Omental fat pad (tissue), 4 donors: ENCODE data around the gene SOX9. TPM values are rescaled to one million over a fixed set of nuclear protein-coding genes. Genes with fewer than 3 reads are reported as not detected.

ENCODE experiments used
- ATAC-seq: fragments of 150-250 bp; one replicate; pipeline ENCODE4 v1.9.1; 2016; ENCODE audit warnings: mild to moderate bottlenecking, moderate library complexity; ENCODE audit not compliant: low FRiP score
- DNase-seq: peaks from one replicate; pipeline ENCODE4 v3.0.0-alpha.2; 2019; ENCODE audit warnings: low spot score
- total RNA-seq, 4 donors: library from RNA; depleted of rRNA; stranded (reverse); fragments of >200 nt; gene quantifications; one replicate each; pipeline ENCODE4 v1.1.0, GENCODE V29; 2016
- TF ChIP-seq, protein P1 (sequence below), 3 donors: fragments of 450-650 bp; IDR thresholded peaks; one replicate each; pipeline ENCODE4 v1.5.1; 2016 to 2017; ENCODE audit warnings: antibody characterized with exemption in 3 of 3, mild to moderate bottlenecking in 3 of 3, moderate library complexity in 2 of 3

The SOX9 gene
- total RNA-seq, 4 donors from 2014 or later = 0.50 to 7.9 (median 1.8) TPM

DNA sequence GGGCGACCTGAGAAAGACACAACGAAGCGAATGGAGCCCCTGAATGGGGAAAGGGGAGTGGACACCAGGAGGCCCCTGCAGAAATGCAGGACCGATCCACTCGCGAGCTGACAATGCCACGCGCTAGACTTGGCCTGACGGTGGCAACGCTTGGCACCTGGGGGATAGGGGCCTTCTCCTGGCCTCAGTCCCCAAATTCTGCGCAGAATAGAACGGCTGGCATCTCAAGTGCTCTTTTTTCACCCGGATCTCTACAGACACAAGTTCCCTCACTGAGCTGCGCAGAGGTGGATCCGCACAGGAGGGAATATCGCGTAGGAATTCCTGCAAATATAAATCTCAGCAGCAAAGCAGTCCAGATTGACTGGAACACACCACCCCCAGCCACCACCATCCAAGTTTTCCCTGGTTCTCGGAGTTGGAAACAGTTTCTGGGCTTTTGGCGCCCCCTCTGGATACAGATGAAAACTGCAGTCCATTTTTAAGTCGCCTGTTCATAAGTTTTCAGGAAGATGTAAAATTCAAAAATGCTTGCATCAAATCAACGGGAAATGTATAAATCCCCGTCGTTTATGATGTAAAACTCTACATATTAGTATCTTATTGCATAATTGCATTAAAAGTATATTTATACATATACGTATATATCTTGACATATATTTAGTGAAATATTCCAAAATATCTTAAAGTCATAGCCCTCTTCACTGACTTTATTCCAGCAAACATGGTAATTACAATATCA is 2.3 kb upstream of the SOX9 start:
- ATAC-seq = no peak
- TF ChIP-seq, protein P1, sequence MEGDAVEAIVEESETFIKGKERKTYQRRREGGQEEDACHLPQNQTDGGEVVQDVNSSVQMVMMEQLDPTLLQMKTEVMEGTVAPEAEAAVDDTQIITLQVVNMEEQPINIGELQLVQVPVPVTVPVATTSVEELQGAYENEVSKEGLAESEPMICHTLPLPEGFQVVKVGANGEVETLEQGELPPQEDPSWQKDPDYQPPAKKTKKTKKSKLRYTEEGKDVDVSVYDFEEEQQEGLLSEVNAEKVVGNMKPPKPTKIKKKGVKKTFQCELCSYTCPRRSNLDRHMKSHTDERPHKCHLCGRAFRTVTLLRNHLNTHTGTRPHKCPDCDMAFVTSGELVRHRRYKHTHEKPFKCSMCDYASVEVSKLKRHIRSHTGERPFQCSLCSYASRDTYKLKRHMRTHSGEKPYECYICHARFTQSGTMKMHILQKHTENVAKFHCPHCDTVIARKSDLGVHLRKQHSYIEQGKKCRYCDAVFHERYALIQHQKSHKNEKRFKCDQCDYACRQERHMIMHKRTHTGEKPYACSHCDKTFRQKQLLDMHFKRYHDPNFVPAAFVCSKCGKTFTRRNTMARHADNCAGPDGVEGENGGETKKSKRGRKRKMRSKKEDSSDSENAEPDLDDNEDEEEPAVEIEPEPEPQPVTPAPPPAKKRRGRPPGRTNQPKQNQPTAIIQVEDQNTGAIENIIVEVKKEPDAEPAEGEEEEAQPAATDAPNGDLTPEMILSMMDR (IDR thresholded peaks at IDR 0.05) = peak in 1 of 3 donors; percentile 27
- DNase-seq = no peak

DNA sequence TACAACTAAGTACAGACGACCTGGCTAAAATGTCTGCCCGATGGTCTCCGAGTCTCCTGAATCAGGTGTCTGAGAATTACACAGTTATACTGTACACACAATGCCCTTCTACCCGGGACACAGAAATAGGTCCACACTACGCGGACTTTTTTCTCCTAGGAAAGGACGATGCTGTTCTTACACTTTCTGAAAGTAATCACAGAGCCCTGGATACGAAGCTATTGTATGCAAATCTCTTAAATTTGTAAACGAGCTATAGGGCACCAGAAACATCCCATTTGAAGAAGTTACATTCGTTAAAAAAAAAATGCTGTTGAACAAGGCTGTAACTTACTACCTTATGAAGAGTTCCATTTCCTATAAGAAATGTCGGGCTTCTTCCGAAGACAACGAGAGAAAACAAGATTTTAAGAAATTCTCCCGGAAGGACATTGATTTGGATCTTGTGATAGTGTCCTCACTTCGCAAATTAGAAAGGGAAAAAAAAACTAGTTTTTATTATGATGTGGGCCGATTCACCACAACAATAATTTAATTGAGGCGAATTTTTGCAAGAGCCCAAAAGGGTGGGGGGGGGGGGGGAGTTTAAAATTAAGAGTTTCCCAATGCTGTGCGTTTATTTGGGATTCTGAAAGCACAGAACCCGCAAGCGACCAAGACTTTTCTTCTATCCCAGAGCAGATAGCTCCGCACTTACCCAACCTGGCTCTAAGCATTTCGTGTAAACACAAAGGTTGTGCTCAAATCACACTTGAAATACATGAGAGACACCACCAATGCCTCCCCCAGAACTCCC is 1.5 kb upstream of the SOX9 start:
- DNase-seq (no peak), ATAC-seq (no peak)
- TF ChIP-seq, protein P1 (IDR thresholded peaks at IDR 0.05) = no peak

DNA sequence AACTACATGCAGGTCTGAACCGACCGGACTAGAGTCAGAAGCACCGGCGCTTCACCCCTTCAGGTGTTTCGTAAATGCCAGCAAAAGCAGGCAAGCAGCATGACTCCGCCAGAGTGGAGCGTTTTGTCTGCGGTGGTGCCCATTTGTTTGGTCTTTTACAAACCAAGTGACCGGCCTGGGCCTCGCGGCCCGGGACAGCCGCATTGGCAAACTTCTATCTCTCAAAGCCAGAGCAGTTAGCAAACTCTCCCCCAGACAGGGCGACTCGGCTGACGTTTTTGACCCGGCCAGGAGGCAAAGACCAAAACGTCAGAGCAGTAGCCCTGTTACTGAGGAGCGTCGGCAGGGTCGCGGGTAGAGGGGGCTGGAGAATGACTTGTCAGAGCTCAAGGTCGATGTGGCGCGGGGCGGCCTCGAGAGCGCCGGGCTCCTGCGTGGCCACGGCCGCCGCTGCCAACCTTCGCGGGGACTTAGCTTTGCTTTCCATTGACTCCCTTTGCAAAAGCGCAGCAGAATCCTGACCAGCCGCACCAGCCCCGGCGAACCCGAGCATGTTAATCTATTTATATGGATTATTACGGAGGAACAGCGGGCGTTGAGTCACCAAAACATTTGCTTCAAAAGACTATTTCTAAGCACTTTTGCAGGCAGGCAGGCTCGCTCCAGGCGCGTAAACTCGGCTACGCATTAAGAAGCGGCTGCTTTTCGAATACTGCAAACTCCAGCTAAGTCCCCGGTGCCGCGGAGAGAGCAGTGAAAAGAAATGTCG is 763 bp upstream of the SOX9 start:
- no peak for DNase-seq
- no peak for ATAC-seq
- TF ChIP-seq, protein P1 (IDR thresholded peaks at IDR 0.05) = no peak

DNA sequence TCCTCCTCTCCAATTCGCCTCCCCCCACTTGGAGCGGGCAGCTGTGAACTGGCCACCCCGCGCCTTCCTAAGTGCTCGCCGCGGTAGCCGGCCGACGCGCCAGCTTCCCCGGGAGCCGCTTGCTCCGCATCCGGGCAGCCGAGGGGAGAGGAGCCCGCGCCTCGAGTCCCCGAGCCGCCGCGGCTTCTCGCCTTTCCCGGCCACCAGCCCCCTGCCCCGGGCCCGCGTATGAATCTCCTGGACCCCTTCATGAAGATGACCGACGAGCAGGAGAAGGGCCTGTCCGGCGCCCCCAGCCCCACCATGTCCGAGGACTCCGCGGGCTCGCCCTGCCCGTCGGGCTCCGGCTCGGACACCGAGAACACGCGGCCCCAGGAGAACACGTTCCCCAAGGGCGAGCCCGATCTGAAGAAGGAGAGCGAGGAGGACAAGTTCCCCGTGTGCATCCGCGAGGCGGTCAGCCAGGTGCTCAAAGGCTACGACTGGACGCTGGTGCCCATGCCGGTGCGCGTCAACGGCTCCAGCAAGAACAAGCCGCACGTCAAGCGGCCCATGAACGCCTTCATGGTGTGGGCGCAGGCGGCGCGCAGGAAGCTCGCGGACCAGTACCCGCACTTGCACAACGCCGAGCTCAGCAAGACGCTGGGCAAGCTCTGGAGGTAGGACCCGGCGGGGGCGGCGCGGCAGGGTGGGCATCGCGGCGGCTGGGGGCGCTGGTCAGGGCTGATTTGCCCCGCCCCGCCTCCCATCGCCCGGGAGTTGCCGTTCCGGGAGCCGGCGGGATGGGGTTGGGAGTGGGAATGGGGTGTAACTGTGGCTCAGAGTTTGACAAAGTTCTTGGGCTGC is 567 bp downstream of the SOX9 start:
- DNase-seq = no peak
- TF ChIP-seq, protein P1 (IDR thresholded peaks at IDR 0.05) = no peak
- ATAC-seq = peak; percentile 39

DNA sequence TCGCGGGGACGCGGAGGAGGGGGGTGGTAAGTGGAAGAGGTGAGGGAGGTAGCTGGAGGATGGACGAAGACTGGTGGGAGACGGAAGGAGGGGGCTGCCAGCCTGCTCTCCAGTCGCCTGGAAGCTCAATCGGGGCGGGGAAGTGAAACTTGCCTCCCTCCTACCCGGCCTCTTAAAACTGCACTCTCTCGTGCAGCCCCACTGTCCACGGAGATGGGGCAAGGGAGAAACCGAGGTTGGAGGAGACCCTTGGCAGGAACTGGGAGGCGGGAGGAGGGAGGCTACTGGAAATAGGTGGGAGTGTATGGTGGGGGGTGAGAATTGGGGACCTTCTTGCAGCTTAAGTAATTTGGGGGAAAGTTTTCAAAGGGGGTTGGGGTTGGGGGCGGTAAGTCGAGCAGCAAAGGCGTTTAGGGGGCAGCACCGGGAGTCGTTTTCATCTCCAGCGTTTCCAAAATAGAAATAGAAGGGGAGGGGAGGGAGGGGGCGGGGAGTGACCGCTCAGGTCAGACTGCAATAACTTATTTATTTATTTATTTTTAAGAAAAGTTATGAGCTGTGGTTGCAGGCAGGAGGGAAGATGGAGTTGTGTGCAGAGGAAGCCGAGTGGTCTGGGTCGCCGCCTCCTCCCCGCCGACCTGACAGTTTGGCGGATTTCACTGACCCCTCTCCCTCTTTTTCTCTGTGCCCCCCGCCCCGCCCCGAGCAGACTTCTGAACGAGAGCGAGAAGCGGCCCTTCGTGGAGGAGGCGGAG is 1.4 kb downstream of the SOX9 start:
- ATAC-seq (no peak), DNase-seq (no peak)
- TF ChIP-seq, protein P1 (IDR thresholded peaks at IDR 0.05) = no peak
